WERI-Rb-1 (cell line): ENCODE data around the gene CD93.

ENCODE experiments used
- DNase-seq: peaks from one replicate; pipeline ENCODE4 v3.0.0-alpha.2; 2020
- H3K27ac ChIP-seq: fragments of 250-450 bp; sonication (Bioruptor Pico); 2 replicates; pipeline ENCODE4 v1.5.1; 2020; ENCODE audit warnings: mild to moderate bottlenecking, moderate library complexity
- H3K27me3 ChIP-seq: fragments of 250-450 bp; sonication (Bioruptor Pico); 2 replicates; pipeline ENCODE4 v1.5.1; 2021; ENCODE audit warnings: mild to moderate bottlenecking, low read depth, moderate library complexity; ENCODE audit not compliant: insufficient read depth, severe bottlenecking
- H3K36me3 ChIP-seq: fragments of 250-450 bp; sonication (Bioruptor Pico); 2 replicates; pipeline ENCODE4 v1.5.1; 2020; ENCODE audit warnings: mild to moderate bottlenecking, moderate library complexity
- H3K4me3 ChIP-seq: 2 replicates; pipeline ENCODE4 v1.5.1; 2011; ENCODE audit warnings: low read depth, mild to moderate bottlenecking, control low read depth, low read length
- H3K9me3 ChIP-seq: fragments of 250-450 bp; sonication (Bioruptor Pico); 2 replicates; pipeline ENCODE4 v1.5.1; 2021; ENCODE audit warnings: mild to moderate bottlenecking, moderate library complexity; ENCODE audit not compliant: severe bottlenecking
- TF ChIP-seq, protein P1 (sequence below): IDR thresholded peaks from 2 replicates; pipeline ENCODE4 v1.5.1; 2011; ENCODE audit warnings: low read depth, mild to moderate bottlenecking, control low read depth, inconsistent platforms, low read length

CD93 gene, protein sequence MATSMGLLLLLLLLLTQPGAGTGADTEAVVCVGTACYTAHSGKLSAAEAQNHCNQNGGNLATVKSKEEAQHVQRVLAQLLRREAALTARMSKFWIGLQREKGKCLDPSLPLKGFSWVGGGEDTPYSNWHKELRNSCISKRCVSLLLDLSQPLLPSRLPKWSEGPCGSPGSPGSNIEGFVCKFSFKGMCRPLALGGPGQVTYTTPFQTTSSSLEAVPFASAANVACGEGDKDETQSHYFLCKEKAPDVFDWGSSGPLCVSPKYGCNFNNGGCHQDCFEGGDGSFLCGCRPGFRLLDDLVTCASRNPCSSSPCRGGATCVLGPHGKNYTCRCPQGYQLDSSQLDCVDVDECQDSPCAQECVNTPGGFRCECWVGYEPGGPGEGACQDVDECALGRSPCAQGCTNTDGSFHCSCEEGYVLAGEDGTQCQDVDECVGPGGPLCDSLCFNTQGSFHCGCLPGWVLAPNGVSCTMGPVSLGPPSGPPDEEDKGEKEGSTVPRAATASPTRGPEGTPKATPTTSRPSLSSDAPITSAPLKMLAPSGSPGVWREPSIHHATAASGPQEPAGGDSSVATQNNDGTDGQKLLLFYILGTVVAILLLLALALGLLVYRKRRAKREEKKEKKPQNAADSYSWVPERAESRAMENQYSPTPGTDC

GRCh38 chr20:23086056-23086566, at the start of gene CD93:
CD93 (minus strand) TSS chr20:23086324; CDS start chr20:23086192, 132 bp downstream.
- no peak within 1 kb of the TSS for H3K4me3 ChIP-seq
- no peaks in the 10 kb centered on the region for H3K9me3 ChIP-seq
- H3K36me3 ChIP-seq, result no peaks in the 10 kb centered on the region
- H3K27me3 ChIP-seq, result no peaks in the 10 kb centered on the region
- TF ChIP-seq, protein P1, sequence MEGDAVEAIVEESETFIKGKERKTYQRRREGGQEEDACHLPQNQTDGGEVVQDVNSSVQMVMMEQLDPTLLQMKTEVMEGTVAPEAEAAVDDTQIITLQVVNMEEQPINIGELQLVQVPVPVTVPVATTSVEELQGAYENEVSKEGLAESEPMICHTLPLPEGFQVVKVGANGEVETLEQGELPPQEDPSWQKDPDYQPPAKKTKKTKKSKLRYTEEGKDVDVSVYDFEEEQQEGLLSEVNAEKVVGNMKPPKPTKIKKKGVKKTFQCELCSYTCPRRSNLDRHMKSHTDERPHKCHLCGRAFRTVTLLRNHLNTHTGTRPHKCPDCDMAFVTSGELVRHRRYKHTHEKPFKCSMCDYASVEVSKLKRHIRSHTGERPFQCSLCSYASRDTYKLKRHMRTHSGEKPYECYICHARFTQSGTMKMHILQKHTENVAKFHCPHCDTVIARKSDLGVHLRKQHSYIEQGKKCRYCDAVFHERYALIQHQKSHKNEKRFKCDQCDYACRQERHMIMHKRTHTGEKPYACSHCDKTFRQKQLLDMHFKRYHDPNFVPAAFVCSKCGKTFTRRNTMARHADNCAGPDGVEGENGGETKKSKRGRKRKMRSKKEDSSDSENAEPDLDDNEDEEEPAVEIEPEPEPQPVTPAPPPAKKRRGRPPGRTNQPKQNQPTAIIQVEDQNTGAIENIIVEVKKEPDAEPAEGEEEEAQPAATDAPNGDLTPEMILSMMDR, result no peak
- no peak within 1 kb of the TSS for H3K27ac ChIP-seq
- no peak for DNase-seq

DNA sequence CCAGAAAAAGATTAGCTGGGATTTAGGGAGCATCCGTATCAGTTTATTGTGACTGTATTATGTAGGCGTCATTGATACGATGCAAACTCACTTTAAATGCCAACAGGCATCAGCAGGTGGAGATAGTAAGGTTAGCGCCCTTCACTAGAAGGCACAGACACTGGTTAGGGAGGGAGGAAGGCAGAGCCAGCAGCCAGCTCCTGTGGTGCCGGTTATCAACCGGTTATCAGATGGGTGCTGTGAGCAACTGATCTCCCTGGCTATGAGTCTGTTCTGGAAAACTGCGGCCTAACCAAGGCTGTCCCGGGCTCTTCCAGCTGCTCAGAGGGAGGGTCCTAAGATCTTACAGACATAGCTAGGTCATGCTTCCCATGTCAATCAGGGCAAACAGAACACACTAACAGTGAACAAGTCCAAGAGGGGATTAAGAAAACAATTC, 47.5 kb upstream of the CD93 start:
- no peak for DNase-seq
- Histone ChIP-seq H3K4me3 (no peak overlapping the region), H3K9me3 (no peaks in the 10 kb centered on the region), H3K36me3 (no peaks in the 10 kb centered on the region), H3K27ac (no peak overlapping the region), H3K27me3 (no peaks in the 10 kb centered on the region)
- TF ChIP-seq, protein P1, result no peak

DNA sequence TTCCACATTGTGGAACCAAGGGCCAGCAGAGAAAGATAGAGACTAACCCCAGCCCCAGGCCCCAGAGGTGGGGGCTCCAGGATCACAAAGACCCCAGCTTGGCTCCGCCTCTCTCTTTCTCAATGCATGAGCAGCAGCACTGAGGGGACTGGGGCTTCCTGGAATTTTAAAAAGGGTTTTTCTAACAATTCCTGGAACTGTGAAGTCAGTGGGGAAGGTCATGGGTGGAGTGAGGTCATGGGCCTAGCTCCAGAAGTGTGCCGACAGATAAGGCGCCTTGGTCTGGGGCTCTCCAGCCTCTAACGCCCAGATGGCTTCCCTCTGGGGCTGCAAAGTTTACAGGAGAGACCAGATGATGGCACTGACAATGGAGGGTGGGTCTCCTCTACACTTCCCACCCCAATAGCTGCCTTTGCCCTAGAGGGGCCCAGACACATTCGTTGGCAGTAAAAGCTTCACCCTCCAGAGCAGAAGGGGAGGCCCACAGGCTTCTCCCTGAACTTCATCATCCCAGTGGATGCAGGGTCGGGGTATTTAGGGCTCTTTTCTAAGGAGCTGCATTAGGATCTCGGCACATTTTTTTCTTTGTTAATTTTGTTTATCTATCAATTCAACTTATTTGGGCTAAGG, 46.9 kb upstream of the CD93 start:
- no peak for DNase-seq
- Histone ChIP-seq H3K27ac (no peak overlapping the region), H3K9me3 (no peaks in the 10 kb centered on the region), H3K36me3 (no peaks in the 10 kb centered on the region), H3K4me3 (no peak overlapping the region), H3K27me3 (no peaks in the 10 kb centered on the region)
- TF ChIP-seq, protein P1, result no peak

DNA sequence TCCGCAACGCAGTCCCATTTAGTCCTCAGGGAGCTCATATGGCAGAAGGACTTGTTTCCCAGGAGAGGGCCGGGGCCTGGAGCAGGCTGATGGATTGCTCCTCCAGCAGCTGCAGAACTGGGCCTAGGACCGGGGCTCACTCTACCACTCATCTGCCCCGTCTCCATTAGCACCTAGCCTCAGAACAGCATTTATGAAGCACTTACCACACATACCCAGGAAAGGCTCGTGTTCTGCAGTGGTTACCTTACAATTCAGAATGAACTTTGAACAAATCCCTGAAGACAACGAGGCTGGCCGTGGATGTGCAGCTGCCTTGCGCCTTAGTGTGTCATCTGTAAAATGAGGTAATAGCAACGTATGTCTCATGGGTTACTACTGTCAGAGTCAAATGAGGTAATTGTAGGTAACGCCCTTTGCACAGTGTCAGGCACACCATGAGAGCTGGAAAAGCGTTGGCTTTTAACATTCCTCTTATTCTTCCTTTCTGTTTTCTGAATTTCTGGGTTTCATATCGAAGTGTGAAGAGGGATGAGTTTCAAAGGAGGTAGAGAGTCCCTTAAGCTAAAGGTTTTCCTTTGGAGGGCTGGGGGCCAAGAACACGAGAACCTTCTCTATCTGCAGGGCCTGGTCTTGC, 46.3 kb upstream of the CD93 start:
- TF ChIP-seq, protein P1, result no peak
- Histone ChIP-seq H3K27ac (no peak overlapping the region), H3K9me3 (no peaks in the 10 kb centered on the region), H3K27me3 (no peaks in the 10 kb centered on the region), H3K36me3 (no peaks in the 10 kb centered on the region), H3K4me3 (no peak overlapping the region)
- DNase-seq, result no peak

- H3K4me3 ChIP-seq, result no peak overlapping the region
- no peaks in the 10 kb centered on the region for H3K36me3 ChIP-seq
- no peak for DNase-seq
- H3K27ac ChIP-seq, result no peak overlapping the region
- H3K27me3 ChIP-seq, result no peaks in the 10 kb centered on the region
- TF ChIP-seq, protein P1, result no peak
- H3K9me3 ChIP-seq, result no peaks in the 10 kb centered on the region
Observed at GRCh38 chr20:23131766-23132165, 45.6 kb upstream of the CD93 start.
